Measurements from ENCODE around the gene LIPA.
"Not testable (repeated sequence)": the region's sequence is repeated elsewhere in the genome, so short reads cannot be mapped to it uniquely, and the experiment has no call there.

LIPA gene

DNA sequence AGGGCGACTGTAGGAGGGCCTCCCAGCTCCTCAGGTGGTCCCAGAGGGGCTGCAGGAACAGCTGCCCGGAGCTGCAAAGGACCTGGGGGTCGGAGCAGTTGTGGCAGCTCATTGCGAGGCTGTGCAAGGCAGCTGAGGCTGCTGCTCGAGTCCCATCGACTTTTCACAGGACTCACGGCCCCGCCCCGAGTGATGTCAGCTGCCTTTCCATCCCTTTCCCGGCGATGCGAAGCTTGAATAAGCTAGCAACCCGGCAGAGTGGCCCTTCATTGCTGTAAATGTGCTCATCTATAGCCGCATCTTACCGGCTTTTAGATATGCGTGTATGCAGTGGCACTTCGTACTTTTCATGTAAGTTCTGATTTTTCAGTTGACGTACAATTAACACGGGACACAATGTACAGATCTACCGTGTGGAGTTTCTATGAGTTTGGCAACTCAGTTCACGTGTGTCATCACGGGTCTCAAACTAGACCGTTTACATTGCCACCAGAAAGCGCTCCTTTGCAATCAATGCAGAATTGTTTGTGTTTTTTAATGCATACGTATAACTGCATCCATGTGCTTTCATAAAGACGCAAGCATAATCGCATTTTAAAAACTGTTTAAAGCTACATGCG lies 44.3 kb downstream of the LIPA start, which contains the start of gene CH25H:
Gene CH25H (minus strand): TSS at position 137 of the 620 bp plus-strand sequence. CDS start 25 bp downstream, at position 112.
- DNase-seq, result peak; percentile 82

DNA sequence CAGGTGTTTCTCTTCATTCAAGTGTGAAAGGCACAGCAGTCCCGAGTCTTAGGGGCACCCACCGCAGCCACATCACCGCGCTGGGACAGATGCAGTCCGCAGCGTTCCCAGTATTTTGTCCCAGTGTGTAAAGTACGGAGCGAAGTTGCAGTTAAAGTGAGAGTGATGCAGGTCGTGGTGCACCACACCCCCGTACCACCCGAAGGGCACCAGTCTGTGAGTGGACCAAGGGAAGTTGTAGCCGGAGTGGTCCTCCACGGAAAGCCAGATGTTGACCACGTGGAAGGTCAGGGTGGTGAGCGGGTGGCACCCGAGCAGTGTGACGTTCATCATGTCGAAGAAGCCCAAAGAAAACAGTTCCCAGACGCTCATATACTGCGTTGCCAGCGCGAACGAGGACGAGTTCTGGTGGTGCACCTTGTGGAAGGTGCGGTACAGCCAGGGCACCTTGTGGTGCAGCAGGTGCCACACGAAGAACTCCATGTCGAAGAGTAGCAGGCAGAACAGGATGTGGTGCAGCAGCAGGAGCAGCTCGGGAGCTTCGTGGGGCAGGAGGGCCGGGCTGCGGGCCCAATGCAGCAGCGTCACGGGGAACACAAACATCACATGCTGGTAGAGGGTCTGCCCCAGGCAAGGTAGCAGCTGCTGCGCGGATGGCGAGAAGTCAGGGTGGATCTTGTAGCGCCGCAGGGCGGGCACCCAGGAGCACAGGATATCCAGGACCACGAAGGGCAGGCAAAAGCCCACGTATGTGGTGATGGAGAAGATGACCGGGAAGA lies 45.0 kb downstream of the LIPA start:
- DNase-seq, result peak; percentile 49

DNA sequence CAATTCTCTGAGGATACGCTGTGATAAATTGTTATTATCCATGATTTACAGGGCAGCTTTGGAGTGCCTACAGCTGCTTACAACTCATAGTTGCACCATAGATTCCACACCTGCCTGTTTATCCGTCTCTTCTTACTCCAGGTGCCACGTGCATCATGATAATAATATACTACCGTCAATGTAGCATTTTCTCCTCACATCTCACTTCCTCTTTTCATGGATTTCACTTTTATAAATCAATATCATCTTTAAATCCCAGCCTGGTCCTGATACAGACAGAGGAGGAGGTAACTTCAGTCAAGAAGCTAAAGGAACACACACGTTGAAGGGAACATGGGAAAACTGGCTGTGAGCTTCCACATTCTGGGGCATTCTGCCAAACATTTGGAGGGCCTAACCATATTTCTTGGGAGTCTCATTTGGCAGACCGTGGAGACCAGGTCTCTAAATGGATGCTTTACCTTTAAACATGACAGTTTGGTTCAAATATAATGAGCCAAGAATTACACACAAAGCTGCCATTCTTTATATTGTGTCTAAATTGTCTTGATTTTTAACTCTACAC lies 46.9 kb downstream of the LIPA start:
- no peak for DNase-seq

DNA sequence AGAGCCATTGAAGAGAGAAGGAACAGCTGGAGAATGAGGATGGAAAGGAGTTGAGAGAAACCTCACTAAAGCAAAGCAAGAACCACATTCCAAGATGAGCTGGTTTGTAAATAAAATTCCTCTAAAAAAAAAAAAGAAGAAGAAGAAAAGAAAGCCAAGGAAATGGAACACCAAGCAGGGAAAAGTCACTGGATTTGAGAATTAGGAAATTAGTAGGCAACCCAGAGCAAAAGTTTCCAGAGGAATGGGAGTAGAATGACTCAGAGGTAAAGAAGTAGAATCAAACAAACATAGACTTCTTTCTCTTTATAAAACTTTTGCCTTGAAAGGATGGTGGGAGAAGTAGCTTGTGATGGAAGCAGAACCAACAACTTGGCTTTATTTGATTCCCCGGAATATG lies 48.3 kb downstream of the LIPA start:
- DNase-seq, result no peak

DNA sequence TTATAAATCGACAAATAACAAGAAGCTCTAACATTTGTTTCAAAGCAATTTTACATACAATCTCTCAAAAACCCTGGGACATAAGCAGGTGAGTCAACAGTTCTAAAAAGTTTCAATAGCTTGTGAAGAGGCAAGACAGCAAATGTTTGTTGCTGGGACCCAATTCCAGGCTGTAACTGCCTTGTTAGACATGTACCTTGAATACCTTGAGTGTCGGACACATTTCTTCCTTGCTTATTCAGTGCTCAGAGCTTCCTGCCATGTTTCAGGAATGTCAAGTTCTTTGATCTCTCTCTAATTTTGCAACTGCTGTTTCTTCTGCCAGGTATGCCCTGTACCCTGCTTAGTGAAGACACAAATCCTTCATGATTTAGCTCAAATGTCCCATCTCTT lies 49.5 kb downstream of the LIPA start:
- no peak for DNase-seq

DNA sequence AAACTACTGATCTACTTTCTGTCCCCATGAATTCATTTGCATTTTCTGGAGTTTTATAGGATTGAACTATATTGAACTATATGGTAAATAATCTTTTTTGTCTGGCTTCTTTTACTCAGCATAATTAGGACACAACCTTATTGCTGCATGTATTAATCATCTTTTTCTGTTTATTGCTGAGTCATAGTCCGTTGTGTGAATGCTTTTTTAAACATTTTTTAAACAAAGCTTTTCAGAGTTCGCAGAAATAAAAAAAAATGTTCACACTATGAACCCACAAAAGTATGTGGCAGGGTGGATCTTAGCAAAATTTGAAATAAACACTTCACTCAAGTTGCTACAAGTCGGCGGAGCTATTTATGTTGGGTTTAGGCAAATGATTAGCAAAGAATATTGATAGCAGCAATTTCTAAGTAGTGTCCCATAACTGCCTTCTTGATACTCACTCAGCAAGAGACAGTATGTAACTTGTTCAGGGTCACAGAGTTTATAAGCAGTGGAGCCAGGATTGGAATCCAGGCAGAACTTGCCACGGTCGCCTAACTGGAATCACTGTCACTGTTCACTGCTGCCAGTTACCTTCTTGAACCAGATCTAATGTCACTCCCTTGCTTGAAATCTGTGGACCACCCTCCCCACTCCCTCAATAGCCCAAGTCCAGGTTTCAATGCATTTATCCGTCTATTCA lies 50.1 kb downstream of the LIPA start:
- DNase-seq, result no peak

DNA sequence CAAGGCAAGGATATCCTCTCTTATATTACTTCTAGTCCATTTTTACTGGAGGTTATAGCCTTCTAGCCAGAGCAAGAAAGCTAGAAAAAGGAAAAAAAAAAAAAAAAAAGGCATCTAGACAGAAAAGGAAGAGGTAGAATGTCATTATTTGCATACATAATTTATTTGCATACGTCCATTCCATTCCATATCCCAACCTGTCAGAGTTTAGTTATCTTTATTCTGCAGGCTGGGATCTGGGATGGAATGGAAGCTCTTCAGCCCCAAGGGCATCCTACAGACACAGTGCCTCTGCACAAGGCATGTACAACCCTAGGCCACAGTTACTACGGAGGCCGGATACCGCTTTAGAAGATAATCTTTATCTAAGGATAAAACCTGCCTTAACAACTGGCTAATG lies 54.1 kb downstream of the LIPA start:
- no peak for DNase-seq

DNA sequence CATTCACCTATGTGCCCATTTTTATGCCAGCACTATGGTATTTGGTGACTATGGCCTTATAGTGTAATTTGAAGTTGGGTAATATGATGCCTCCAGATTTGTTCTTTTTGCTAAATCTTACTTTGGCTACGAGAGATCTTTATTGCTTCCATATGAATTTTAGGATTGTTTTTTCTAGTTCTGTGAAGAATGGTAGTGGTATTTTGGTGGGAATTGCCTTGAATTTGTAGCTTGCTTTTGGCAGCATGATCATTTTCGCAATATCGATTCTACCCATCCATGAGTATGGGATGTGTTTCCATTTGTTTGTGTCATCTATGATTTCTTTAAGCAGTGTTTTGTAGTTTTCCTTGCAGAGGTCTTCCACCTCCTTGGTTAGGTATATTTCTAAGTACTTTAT lies 60.3 kb downstream of the LIPA start:
- DNase-seq, result not testable (repeated sequence)

DNA sequence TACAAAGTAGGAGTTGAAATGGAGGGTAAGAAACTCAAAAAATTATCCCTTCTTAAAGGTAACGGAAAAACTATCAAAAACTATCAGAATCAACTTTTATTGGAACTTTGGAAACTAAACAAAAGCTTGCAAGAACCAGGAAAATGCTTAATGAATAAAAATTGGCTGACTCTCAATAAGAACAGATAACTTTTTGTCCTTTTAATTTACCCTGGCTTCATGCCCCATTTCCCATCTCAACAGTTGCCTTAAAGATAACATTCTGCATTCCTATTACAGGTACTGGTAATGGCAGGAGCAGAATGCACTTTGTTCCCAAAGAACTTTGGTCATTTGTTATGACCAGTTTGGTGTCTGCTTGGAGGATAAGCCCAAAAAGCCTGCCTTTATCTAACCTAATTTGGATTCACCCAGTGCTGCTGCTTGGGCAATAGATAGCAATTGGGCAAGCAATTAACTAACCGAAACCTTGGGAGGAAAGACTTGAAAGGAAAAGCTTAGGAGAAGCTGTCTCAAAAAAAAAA lies 62.3 kb downstream of the LIPA start:
- no peak for DNase-seq

DNA sequence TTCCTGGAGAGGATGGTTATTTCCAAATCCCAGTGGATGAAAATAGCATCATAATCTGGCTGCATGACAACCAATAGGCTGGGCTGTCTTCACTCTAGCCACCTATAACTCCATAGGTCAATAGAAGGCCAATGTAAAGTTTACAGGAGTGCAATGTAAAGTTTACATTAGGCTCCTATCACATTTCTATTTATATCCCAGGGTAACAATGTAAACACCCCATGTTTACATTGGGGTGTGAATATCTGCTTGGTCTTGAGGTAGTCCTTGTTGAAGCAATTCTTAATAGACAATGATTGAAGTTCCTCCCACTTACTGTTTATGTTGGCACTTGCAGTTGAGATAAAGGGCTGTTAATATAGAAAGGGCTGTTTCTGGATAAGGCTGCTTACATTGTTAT lies 65.9 kb downstream of the LIPA start:
- no peak for DNase-seq

DNA sequence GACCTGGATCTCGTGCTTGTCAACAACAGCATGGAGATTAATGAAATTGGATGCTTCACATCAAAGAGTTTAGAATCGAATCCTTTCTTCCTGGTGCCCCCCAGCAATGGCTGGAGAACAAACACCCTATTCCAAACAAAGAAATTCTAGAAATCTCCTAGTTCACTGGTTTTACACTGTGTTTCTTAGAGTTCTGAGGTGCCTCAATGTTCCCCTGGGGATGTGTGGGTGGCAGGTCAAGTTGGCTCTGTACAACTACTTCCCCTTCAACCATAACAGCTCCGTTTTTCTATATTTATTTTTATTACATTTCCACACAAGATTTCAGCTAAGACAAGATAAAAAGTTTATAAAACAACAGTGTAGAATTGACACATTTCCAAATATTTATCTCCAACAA lies 66.9 kb downstream of the LIPA start:
- DNase-seq, result no peak

DNA sequence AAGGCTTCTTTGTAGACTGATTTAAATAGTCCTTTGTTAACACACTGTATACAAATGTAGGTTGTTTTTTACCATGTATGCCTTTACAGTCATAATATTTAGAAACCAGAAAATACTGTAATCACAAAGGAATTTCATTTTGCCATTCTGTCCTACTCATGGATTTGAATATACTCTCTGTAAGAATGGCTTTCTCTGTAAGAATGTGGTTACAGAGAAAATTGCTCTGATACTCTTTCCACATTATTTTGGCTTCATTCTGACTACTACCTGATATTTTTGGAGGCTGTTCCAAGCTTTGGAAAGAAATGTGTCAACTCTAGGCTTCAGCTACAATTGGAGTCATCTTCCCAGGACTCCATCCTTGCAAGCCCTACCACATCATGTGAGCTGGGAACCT lies 68.0 kb downstream of the LIPA start:
- DNase-seq, result no peak

DNA sequence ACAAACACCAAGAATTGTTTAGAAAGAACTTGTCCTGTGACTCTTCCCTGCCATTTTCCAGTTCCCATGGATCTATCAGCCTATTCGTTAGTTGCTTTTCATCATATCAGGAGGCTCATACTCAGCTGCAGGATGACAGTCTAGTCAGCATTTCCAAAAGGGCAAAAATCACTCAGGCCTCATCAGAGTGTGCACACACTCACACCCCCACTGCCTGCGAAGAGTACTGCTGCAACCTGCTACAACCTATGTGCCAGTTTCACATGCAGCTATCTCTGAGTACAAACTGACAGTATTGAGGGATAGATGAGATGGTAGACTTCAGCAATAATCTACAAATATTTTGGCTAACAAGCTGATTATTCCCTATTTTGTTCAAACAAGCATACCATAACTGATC lies 68.7 kb downstream of the LIPA start:
- DNase-seq, result no peak

DNA sequence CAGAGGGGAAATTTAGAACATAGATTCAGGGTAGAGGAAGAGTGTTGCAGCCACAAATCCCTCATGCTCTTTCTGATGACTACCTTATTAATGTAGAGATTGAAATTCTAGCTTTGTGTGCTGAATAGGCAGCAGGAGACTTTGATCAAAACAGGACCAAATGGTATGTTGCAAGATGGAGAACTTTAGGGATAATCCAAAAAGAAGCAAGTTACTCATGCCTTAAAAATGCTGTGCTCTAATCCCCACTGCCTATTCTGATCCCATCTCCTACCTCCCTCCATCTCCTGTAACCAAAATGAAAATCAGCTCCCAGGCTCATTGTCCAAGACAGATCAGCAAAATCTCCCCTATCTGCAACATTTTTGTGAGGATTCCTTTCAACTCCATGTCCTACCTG lies 75.8 kb downstream of the LIPA start:
- no peak for DNase-seq

DNA sequence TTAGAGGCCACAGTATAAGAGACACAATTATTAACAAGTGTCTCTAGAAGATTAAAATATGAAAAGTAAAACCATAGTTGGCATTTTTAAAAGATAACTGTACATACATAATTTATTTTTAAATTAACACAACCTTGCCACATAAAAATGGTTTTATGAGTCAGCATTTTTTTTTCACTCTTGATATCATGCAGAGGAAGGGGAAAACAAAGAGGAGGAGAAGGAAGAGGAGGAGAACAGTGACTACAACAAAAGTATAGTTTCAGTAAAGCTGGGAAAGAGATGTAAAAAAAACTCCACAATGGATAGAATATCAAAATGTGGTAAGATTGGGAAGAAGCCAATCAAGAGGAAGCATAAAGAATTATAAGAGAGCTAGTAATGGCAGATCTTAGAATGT lies 78.5 kb downstream of the LIPA start:
- no peak for DNase-seq

DNA sequence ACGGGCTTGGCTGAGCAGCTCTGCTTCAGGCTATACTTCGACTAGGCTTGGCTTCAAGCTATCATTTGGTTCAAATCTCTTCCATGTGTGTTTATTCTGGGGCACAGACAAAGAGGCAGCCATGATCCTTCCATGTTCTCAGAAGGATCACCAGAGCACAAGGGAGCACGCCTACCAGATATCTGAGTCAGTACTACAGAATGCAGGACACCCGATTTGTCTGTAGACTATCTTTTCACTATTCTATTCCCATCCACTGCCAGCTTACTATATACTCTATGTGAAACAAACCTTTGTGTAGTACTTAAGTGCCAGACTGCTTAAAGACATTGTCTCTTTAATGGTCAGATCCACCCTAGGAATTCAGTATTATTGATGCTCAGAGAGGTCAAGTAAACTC lies 79.6 kb downstream of the LIPA start:
- DNase-seq, result no peak

DNA sequence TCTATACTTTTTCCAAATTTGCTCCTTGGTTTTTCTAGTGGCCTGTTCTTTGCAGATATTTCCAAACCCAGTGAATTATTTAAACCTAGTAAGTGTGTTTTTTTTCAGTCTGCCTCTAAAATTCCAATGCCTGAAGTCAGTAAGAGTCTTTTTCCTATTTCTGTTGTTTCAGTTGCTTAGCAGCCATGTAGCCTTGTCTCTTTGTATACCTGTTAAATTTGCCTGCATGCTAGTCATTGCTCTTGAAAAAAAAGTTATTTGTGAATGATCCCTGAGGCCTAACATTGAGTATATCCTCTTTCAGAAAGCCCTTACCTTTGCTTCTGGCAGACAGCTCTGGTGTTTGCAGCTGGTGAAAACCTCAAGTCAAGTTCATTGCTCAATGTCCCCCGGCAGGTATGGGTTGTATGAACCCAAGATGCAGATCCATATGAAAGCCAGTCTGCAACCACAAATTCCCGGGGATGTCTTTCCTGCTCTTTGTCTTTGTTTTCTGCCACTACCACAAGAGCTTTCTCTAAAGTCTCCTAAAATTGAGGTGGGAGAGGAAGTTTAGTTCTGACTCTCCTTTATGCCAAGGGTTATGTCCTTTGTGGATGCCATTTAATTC lies 80.2 kb downstream of the LIPA start:
- DNase-seq, result no peak

DNA sequence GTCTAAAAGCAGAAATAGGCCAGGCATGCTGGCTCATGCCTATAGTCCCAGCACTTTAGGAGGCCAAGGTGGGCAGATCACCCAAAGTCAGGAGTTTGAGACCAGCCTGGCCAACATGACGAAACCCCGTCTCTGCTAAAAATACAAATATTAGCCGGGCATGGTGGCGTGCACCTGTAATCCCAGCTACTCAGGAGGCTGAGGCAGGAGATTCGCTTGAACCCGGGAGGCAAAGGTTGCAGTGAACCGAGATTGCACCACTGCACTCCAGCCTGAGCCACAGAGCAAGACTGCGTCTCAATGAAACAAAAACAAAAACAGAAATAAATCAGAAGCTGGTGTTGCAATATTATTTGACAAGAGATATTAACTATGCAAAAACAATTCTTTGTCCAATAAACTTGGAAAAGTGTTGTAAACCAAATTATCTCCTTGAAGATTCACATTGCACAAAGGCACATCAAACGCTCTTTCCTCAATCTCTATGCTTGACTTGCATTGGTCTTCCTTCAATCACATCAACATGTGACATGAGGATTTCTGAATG lies 83.1 kb downstream of the LIPA start:
- not testable (repeated sequence) for DNase-seq

DNA sequence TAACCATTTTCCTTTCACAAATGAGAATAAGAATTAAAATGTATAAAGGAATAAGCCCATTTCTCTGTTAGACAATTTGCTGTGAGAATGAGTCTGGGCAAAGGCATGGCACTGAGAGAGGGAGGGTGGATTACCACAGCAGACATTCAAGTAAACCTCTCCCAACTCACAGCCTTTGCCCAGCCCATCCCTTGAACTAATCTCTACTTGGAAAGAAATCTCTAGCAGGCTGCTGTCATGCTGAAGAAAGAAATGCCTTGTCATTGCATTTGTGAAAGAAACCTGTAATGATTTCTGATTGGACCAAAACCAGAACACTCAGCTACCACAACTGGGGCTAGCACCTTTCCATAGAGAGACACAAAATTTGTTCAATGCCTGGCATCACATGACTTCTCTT lies 83.7 kb downstream of the LIPA start:
- DNase-seq, result no peak

DNA sequence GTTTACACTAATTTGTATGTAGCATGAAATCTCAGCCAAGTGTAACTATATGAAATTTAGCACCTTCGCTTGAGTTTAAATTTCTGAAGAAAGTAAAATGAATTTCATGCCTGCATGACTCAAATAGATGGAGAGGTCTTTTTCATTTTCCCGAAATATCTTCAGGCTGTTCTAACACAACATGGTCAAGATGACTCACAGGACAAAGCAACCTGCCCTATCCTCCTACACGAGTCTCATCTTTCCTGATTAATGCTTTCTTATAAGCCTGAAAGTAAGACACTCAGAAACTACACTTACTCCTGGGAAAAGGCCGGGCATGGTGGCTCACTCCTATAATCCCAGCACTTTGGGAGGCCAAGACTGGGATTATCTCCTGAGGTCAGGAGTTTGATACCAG lies 85.7 kb downstream of the LIPA start:
- no peak for DNase-seq

DNA sequence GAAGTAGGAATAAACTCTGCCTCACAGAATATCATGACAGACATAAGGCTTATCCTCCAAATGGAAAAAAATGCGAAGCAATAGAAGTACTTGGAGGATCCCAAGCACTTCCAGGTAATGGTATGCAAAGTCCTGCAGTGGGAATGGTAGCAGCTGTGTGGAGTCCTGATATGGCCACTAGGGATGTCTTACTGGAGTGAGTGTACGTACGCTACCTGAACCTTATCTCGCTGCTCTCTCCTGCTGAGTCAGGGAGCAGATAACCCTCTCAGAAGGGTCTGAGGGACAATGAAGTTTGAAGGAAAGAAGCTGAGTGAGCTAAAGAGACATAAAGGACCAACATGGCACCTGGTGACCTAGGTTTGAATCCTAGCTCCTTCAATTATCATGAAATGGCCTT lies 86.7 kb downstream of the LIPA start:
- no peak for DNase-seq

DNA sequence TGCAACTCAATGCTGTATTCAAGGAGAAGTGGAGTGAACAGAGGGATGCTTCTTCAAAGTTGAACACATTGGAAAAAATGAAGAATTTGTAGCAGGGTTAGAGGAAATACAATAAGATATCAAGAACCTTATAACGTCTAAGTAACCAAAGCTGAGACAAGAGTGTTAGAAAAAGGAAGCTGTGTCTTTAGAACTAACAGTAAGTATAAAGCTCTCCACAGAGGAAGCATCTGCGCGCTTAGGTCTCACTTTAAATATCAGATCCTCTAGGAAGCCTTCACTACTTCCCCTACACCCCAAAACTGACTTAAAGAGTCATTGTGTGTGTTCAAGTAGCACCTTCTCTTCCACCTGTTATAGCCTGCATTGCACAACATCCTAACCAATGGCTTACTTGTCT lies 87.5 kb downstream of the LIPA start:
- no peak for DNase-seq
